Fibroblast of mammary gland (primary cell): ENCODE results near the gene ATP2C1.

Source experiments
- DNase-seq: peaks from one replicate; pipeline ENCODE4 v3.0.0-alpha.2; 2010; ENCODE audit warnings: low read depth
- H3K4me3 ChIP-seq: 2 replicates; pipeline ENCODE4 v1.5.1; 2011; ENCODE audit warnings: low read depth, mild to moderate bottlenecking, low read length, moderate library complexity; ENCODE audit not compliant: control insufficient read depth
- TF ChIP-seq, protein P1 (sequence below): conservative IDR thresholded peaks from 2 replicates; pipeline ENCODE4 v1.5.1; 2011; ENCODE audit warnings: low read depth, low read length, inconsistent platforms; ENCODE audit not compliant: control insufficient read depth, insufficient read depth

ATP2C1 gene

DNA sequence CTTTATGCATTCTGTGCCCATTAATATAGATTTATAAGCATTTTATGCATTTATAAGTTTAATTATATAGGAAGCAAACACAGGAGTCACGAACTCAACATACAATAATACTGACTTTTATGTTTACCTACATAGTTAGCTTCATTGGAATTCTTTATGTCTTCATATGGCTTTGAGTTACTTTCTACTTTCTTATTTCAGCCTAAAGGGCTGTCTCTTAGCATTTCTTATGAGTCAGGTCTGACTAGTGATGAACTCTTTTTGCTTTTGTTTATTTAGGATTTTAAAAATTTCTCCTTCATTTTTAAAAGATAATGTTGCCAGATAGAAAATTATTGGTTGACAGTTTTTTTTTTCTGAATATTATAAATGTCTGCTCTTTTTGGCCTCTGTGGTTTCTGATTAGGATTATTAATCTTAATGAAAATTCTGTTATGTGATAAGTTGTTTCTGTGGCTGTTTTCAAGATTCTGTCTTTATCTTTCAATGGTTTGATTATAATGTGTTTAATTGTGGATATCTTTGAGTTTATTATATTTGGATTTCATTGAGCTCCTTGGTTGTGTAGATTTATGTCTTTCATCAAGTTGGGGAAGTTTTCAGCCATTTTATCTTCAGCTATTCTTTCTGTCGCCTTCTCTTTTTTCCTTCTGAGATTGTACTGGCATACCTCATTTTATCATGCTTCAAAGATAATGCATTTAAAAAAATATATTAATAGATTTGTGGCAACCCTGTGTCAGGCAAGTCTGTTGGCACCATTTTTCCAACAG, 54.3 kb downstream of the ATP2C1 start:
- no peak for DNase-seq
- no peak overlapping the region for H3K4me3 ChIP-seq
- TF ChIP-seq, protein P1, sequence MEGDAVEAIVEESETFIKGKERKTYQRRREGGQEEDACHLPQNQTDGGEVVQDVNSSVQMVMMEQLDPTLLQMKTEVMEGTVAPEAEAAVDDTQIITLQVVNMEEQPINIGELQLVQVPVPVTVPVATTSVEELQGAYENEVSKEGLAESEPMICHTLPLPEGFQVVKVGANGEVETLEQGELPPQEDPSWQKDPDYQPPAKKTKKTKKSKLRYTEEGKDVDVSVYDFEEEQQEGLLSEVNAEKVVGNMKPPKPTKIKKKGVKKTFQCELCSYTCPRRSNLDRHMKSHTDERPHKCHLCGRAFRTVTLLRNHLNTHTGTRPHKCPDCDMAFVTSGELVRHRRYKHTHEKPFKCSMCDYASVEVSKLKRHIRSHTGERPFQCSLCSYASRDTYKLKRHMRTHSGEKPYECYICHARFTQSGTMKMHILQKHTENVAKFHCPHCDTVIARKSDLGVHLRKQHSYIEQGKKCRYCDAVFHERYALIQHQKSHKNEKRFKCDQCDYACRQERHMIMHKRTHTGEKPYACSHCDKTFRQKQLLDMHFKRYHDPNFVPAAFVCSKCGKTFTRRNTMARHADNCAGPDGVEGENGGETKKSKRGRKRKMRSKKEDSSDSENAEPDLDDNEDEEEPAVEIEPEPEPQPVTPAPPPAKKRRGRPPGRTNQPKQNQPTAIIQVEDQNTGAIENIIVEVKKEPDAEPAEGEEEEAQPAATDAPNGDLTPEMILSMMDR, result no peak

GRCh38 chr3:130948929-130949328, 55.0 kb downstream of the ATP2C1 start:
- DNase-seq, result no peak
- H3K4me3 ChIP-seq, result no peak overlapping the region
- TF ChIP-seq, protein P1, result no peak

DNA sequence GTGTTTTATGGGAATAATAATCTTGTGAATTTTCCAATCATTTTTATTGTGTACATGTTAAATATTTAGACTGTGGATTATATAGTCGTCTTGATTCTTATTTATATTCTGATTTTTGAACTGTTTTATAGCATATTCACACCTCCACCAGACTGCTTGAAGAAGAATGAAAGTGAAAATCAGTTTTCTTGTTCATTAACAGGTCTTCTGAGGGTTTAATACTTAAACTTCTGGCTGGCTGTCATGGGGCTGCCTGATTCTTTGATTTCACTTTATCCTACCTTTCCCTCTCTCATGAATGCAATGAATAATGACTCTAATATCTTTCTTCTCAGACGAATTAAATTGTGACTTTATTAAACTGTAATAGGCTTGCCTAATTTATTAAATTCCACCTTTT, 56.2 kb downstream of the ATP2C1 start:
- TF ChIP-seq, protein P1, result no peak
- DNase-seq, result no peak
- H3K4me3 ChIP-seq, result no peak overlapping the region

- TF ChIP-seq, protein P1, result no peak
- peak; percentile 39 for DNase-seq
- H3K4me3 ChIP-seq, result no peak overlapping the region
Observed at GRCh38 chr3:130950641-130951040, 56.8 kb downstream of the ATP2C1 start.

GRCh38 chr3:130955481-130955880, 61.6 kb downstream of the ATP2C1 start:
- no peak for DNase-seq
- no peak overlapping the region for H3K4me3 ChIP-seq

GRCh38 chr3:130956281-130956680, 62.4 kb downstream of the ATP2C1 start:
- TF ChIP-seq, protein P1, result no peak
- H3K4me3 ChIP-seq, result no peak overlapping the region
- DNase-seq, result no peak

More at GRCh38 chr3:130955481-130955880, 61.6 kb downstream of the ATP2C1 start:
- TF ChIP-seq, protein P1, result no peak
